Stomach (tissue), 4 donors: ENCODE data around the gene RRAD.

Experiments
- EP300 ChIP-seq: sonication (generic); formaldehyde crosslinking; IDR thresholded peaks from one replicate; pipeline ENCODE4 v1.6.1; 2017; ENCODE audit warnings: antibody characterized with exemption
- POLR2A ChIP-seq, 4 donors: fragments of 450-650 bp; IDR thresholded peaks; one replicate each; pipeline ENCODE4 v1.6.1; 2016; ENCODE audit warnings: antibody characterized with exemption in 4 of 4, control low read depth in 2 of 4, mild to moderate bottlenecking in 1 of 4, moderate library complexity in 1 of 4
- POLR2AphosphoS5 ChIP-seq, 3 donors: sonication (generic); formaldehyde crosslinking; IDR thresholded peaks; one replicate each; pipeline ENCODE4 v1.6.1; 2016; ENCODE audit warnings: antibody characterized with exemption in 3 of 3
- TF ChIP-seq, protein P1 (sequence below), 7 experiments: fragments of 450-650 bp in 4 of 7; fragments of 200-600 bp in 3 of 7; sonication (generic) in 3 of 7; IDR thresholded peaks; one replicate each; pipeline ENCODE4 v1.5.1; 2016 to 2019; ENCODE audit warnings: antibody characterized with exemption in 7 of 7, control low read depth in 2 of 7, mild to moderate bottlenecking in 1 of 7

DNA sequence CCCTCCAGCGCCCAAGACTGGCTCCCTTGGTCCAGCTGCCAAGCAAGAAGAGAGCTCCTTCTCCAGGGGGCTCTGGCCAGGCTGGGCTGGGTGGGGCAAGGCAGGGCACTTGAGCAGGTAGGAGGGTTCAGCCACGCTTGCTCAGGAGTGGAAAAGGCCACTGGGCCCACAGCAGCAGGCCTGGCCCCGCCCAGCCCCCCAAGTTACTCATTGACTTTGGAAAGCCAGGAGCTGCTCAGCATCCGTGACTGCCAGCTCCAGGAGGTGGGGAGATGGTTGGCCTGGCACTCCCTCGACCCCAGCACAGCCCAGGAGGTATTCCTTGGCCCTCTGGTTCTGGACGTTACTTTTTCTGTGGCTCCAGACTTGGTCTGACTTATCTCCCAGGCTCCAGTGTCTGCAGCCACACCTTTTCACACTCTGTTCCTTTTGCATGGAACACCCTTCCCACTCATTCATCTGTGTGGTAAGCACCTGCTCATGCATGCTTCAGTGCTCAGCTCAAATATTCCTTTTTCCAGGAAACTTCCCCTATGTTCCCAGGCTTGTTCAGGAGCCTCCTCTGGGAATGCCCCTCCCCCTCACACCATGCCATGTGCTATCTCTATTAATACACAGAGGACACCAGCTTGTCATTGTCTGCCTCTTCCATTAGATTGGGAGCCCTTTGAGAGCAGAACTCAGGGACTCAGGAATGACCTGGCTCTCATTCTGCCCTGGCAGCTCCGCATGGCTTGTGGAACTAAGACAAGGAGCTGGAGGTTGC is 6.3 kb downstream of the RRAD start, which contains the start of gene CDH16:
- TF ChIP-seq, protein P1, sequence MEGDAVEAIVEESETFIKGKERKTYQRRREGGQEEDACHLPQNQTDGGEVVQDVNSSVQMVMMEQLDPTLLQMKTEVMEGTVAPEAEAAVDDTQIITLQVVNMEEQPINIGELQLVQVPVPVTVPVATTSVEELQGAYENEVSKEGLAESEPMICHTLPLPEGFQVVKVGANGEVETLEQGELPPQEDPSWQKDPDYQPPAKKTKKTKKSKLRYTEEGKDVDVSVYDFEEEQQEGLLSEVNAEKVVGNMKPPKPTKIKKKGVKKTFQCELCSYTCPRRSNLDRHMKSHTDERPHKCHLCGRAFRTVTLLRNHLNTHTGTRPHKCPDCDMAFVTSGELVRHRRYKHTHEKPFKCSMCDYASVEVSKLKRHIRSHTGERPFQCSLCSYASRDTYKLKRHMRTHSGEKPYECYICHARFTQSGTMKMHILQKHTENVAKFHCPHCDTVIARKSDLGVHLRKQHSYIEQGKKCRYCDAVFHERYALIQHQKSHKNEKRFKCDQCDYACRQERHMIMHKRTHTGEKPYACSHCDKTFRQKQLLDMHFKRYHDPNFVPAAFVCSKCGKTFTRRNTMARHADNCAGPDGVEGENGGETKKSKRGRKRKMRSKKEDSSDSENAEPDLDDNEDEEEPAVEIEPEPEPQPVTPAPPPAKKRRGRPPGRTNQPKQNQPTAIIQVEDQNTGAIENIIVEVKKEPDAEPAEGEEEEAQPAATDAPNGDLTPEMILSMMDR (IDR thresholded peaks at IDR 0.05) = no peak
- TF ChIP-seq POLR2A (IDR thresholded peaks at IDR 0.05) = no peak
- no peak for TF ChIP-seq POLR2AphosphoS5 (IDR thresholded peaks at IDR 0.05)
- no peak for TF ChIP-seq EP300
